NOMO-1 (cell line): Measurements from ENCODE around the gene SCYGR1.
"Not testable (repeated sequence)": the region's sequence is repeated elsewhere in the genome, so short reads cannot be mapped to it uniquely, and the experiment has no call there.

Experiments
- DNase-seq, 2 experiments: peaks; one replicate each; lab custom pipeline; 2025; ENCODE audit not compliant: unreplicated experiment in 2 of 2; lab: John Stamatoyannopoulos, UW

Gene SCYGR1

GRCh38 chr2:227374158-227374557 lies 13.6 kb downstream of the SCYGR1 start:
- DNase-seq, result peak; percentile 84 to 85

- DNase-seq, result no peak
Measured at GRCh38 chr2:227373389-227373788, 14.4 kb downstream of the SCYGR1 start.

- DNase-seq, result peak; percentile 58 to 94
Measured at GRCh38 chr2:227370791-227371312, 16.9 kb downstream of the SCYGR1 start.

- DNase-seq, result no peak
Measured at GRCh38 chr2:227370092-227370491, 17.7 kb downstream of the SCYGR1 start.

- peak in 1 of 2 experiments; percentile 34 for DNase-seq
Measured at GRCh38 chr2:227368574-227368973, 19.2 kb downstream of the SCYGR1 start.

GRCh38 chr2:227367427-227367795 lies 20.3 kb downstream of the SCYGR1 start:
- no peak for DNase-seq

GRCh38 chr2:227366769-227367426 lies 20.9 kb downstream of the SCYGR1 start:
- DNase-seq, result peak; percentile 27 to 50

GRCh38 chr2:227365833-227366232 lies 21.9 kb downstream of the SCYGR1 start:
- no peak for DNase-seq

- DNase-seq, result not testable (repeated sequence)
Measured at GRCh38 chr2:227364585-227365263, 23.0 kb downstream of the SCYGR1 start.

- peak in 1 of 2 experiments; percentile 55 for DNase-seq
Measured at GRCh38 chr2:227363756-227364155, 24.0 kb downstream of the SCYGR1 start.

GRCh38 chr2:227360351-227360750 lies 27.4 kb downstream of the SCYGR1 start:
- DNase-seq, result no peak

- DNase-seq, result no peak
Measured at GRCh38 chr2:227351639-227352038, 36.1 kb downstream of the SCYGR1 start.

GRCh38 chr2:227349989-227350612 lies 37.6 kb downstream of the SCYGR1 start:
- no peak for DNase-seq

- no peak for DNase-seq
Measured at GRCh38 chr2:227348324-227348723, 39.4 kb downstream of the SCYGR1 start.

GRCh38 chr2:227347117-227347516 lies 40.6 kb downstream of the SCYGR1 start:
- no peak for DNase-seq

- DNase-seq, result peak in 1 of 2 experiments; percentile 34
Measured at GRCh38 chr2:227344231-227344630, 43.5 kb downstream of the SCYGR1 start.

GRCh38 chr2:227341553-227341952 lies 46.2 kb downstream of the SCYGR1 start:
- no peak for DNase-seq

- DNase-seq, result no peak
Measured at GRCh38 chr2:227340106-227340505, 47.6 kb downstream of the SCYGR1 start.

GRCh38 chr2:227339098-227339599 lies 48.6 kb downstream of the SCYGR1 start:
- no peak for DNase-seq
